AG09319 (cell line): ENCODE results near the gene WDR83.
"Not testable (repeated sequence)": the region's sequence is repeated elsewhere in the genome, so short reads cannot be mapped to it uniquely, and the experiment has no call there.

ENCODE experiments used
- DNase-seq: peaks from one replicate; pipeline ENCODE4 v3.0.0-alpha.2; 2010; ENCODE audit warnings: low read depth; ENCODE audit errors: extremely low read depth
- TF ChIP-seq, protein P1 (sequence below): IDR thresholded peaks from 2 replicates; pipeline ENCODE4 v1.5.1; 2011; ENCODE audit warnings: low read depth, mild to moderate bottlenecking, inconsistent platforms, low read length, moderate library complexity

Gene WDR83

DNA sequence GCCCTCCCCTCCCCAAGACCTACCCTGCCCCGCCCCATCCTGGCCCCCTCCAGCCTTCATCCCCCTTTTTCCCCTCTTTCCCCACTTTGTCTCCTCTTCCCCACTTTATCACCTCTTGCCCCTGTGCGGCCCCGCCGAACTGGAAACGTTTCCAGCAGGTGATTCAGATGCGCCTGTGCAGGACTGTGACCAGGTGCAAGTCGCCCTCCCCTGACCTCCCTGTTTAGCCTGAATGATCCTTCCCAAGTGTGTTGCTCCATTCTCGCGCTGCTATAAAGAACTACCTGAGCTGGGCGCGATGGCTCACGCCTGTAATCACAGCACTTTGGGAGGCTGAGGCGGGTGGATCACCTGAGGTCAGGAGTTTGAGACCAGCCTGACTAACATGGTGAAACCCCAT lies 30.0 kb upstream of the WDR83 start:
- TF ChIP-seq, protein P1, sequence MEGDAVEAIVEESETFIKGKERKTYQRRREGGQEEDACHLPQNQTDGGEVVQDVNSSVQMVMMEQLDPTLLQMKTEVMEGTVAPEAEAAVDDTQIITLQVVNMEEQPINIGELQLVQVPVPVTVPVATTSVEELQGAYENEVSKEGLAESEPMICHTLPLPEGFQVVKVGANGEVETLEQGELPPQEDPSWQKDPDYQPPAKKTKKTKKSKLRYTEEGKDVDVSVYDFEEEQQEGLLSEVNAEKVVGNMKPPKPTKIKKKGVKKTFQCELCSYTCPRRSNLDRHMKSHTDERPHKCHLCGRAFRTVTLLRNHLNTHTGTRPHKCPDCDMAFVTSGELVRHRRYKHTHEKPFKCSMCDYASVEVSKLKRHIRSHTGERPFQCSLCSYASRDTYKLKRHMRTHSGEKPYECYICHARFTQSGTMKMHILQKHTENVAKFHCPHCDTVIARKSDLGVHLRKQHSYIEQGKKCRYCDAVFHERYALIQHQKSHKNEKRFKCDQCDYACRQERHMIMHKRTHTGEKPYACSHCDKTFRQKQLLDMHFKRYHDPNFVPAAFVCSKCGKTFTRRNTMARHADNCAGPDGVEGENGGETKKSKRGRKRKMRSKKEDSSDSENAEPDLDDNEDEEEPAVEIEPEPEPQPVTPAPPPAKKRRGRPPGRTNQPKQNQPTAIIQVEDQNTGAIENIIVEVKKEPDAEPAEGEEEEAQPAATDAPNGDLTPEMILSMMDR = no peak
- no peak for DNase-seq

DNA sequence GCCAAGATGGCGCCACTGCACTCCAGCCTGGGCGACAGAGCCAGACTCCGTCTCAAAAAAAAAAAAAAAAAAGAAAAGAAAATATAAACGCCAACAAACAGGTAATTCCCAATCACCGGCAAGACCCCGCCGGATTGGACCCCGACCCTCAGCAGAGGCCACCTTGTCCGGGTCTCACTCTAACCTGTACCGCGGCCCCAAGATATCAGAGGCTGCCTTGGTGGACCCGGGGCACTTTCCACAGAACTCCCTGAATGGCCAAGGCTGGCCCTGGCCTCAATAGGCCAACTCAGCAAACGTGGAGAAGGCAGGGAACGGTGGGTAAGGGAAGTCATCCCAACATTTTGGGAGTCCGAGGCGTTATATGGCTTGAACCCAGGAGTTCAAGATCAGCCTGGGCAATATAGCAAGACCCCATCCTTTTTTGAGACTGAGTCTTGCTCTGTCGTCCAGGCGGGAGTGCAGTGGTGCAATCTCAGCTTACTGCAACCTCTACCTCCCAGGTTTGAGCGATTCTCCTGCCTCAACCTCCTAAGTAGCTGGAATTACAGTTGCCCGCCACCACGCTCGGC lies 27.9 kb upstream of the WDR83 start:
- no peak for DNase-seq
- TF ChIP-seq, protein P1 = no peak

DNA sequence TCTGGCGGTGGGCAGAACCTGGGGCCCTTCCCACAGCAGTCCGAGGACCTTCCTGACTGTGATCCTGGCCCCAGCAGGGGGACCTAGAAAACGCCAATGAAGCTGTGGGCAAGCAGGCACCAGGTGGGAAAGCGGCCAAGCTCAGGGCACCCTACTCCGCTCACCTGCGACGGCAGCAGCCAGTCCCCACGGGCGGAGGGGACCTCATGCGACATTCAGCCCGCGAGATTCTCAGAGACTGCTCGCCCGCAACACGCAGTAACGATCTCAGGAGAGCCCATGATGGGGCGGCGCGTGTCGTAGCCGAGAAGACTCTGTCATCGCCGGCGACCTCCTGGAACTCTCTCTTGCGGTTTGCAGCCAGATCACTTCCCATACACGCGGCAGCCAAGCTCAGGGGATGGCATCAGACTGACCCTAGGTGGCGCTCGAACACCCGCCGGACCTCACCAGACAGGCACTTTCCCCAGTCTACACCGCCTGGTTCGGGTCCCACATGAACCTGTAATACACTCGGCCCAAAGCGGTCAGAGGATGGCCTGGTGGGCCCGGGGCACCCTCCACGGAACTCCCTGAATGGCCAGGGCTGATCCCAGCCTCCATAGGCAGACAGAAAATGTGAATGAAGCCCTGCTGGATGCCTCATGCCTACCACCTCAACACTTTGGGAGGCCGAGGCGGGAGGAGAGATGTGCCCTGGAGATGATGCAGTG lies 26.6 kb upstream of the WDR83 start:
- DNase-seq = peak; percentile 28
- TF ChIP-seq, protein P1 = peak; percentile 87

DNA sequence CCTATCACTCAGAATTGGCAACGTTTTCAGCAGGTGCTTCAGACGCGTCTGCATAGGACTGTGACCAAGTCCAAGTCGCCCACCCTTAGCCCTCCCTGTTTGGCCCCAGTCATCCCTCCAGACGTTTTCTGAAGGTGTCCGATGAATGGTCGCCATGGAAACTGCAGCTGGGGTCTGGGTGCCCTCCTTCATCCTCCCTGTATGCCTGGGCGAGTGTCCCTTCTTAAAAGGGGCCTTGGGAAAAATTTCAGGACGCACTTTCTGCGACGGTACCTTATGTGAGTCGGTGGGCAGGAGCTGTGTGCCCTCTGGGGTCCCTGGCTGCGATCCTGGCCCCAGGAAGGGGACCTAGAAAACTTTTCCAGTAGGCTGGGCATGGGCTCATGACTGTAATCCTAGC lies 25.2 kb upstream of the WDR83 start:
- TF ChIP-seq, protein P1 = no peak
- no peak for DNase-seq

DNA sequence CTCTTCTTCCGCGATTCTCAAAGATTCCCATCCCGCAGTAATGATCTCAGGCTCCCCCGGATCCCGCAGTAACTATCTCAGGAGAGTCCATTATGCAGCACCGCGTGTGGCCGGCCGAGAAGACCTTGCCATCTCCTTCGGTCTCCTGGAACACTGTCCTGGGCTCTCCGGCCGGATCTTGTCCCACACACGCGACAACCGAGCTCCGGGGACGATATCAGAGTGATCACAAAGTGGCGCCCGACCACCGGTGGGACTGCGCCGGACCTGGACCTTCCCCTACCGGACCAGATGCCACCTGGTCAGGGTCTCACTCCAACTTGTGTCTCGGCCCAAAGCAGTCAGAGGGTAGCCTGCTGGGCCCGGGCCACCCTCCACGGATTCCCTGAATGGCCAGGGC lies 24.1 kb upstream of the WDR83 start:
- no peak for DNase-seq
- TF ChIP-seq, protein P1 = no peak

DNA sequence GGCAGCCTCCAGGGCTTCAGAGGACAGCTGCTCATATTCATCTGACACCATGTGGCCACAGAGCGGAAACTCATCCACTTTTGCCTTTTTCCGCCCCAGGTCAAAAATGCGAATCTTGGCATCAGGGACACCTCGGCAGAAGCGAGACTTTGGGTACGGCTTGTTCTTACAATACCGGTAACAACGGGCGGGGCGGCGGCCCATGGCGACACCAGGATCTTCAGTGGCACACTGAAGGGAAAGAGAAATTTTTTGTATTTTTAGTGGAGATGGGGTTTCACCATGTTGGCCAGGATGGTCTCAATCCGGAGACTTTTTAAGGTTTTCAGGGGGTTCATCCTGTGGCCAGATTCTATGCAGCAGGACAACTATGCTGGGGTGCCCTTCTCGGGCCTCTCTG lies 22.9 kb upstream of the WDR83 start:
- DNase-seq = not testable (repeated sequence)

DNA sequence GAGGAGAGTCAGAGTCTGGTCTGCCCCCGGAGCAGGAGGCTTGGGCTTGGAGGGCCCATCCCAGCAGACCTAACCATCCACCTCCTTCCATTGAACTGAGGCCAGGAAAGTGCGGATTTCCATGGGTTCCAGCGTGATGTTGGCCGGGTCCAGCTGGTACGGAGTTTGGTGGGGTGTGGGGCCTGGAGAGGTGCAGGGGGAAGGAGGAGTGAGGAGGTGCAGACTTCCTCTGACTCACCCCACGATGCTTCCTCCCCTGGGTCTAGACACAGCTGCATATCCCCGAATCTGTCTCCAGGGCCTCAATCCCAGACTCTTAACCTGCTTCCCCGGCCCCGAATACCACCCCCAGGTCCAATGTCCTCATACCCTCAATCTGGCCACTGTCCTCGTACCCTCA lies 20.1 kb upstream of the WDR83 start:
- no peak for DNase-seq
- TF ChIP-seq, protein P1 = no peak

DNA sequence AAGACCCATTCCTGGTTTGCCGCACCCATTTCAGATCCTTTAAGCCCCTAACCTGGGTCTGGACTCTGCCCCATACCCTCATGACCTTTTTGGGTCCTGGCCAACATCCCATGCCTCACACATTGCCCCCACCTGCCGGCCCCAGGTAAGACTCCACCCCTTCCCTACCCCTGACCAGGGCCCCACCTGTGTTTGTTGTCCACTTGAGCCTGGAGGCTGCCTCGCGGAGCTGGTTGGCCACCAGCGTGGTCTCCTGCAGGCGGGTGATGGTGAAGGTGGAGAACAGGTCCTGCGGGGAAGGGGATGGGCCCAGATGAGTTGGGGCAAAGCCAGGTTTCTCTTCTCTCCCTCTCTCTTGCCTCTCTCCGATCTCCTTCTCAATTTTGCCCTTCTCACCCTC lies 19.6 kb upstream of the WDR83 start:
- TF ChIP-seq, protein P1 = no peak
- no peak for DNase-seq
